ENCODE data around the gene MYO3B. TPM values are rescaled to one million over a fixed set of nuclear protein-coding genes. Genes with fewer than 3 reads are reported as not detected.
"Not testable (repeated sequence)": the region's sequence is repeated elsewhere in the genome, so short reads cannot be mapped to it uniquely, and the experiment has no call there.

The MYO3B gene
- polyA plus RNA-seq, 1 donor (not counting 4 experiments of a cell fraction or from before 2014, with no cell fraction given) = 4.4 TPM

- TF ChIP-seq CTCF (optimal IDR thresholded peaks at IDR 0.05 in 1 of 3, IDR thresholded peaks at IDR 0.05 in 1 of 3, conservative IDR thresholded peaks at IDR 0.05 in 1 of 3; ENCODE audit: extremely low read depth in 1 of 3, insufficient read depth in 2 of 3, low read length in 3 of 3) (no peak), EZH2 (IDR thresholded peaks at IDR 0.05; ENCODE audit: low read length) (no peak)
- dilution Hi-C loops (cut with MboI; ENCODE audit: extremely low pct_ligation_motif_present, low sequenced_read_pairs) = no loop called here
- Histone ChIP-seq H3K27me3 (ENCODE audit: control insufficient read depth, extremely low read depth, insufficient read depth, low read length) (no peaks in the 10 kb centered on the region), H3K9me3 (ENCODE audit: control insufficient read depth, low read depth, low read length) (no peaks in the 10 kb centered on the region), H3K9ac (ENCODE audit: control insufficient read depth, extremely low read depth, insufficient read depth, low read length) (no peak overlapping the region), H3K79me2 (ENCODE audit: control insufficient read depth, insufficient read depth, low read length) (no peaks in the 10 kb centered on the region), H3K36me3 (ENCODE audit: control insufficient read depth in 2 of 2, extremely low read depth in 1 of 2, insufficient read depth in 2 of 2, low read length in 2 of 2) (no peaks in the 10 kb centered on the region), H3K27ac (ENCODE audit: control insufficient read depth, insufficient read depth, low read length) (no peak overlapping the region), H4K20me1 (ENCODE audit: control insufficient read depth, extremely low read depth, insufficient read depth, low read length) (no peaks in the 10 kb centered on the region), H3K4me1 (ENCODE audit: control insufficient read depth, extremely low read depth, insufficient read depth, low read length) (peaks cover 3% of the 10 kb centered on the region), H2AFZ (ENCODE audit: control insufficient read depth, low read length) (no peak overlapping the region), H3K4me2 (ENCODE audit: control insufficient read depth, extremely low read depth, insufficient read depth, low read depth, low read length) (no peak overlapping the region), H3K4me3 (ENCODE audit: control insufficient read depth in 2 of 3, extremely low read depth in 1 of 3, insufficient read depth in 2 of 3, low read depth in 1 of 3, low read length in 3 of 3) (no peak overlapping the region), H3K9me1 (ENCODE audit: control insufficient read depth, extremely low read depth, insufficient read depth, low read length) (no peaks in the 10 kb centered on the region)
- no peak for FAIRE-seq
- no peak for DNase-seq (ENCODE audit: low read depth, low spot score)
Observed at GRCh38 chr2:170345607-170346006, 167.7 kb downstream of the MYO3B start.

DNA sequence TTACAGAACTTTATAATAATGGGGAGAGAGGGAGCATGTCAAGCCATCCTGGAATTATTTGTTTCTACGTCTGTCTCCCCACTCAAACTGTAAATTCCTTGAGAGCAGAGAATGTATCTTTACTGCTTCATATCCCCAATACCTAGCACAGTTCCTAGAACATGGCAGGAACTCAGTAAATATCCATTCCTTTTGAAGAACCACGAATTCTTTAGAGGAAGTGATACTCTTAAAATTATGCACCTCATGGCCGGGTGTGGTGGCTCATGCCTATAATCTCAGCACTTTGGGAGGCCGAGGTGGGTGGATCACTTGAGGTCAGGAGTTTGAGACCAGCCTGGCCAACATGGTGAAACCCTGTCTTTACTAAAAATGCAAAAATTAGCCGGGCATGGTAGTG is 171.3 kb downstream of the MYO3B start:
- dilution Hi-C loops (cut with MboI; ENCODE audit: extremely low pct_ligation_motif_present, low sequenced_read_pairs); H3K4me3 ChIP-seq (ENCODE audit: control insufficient read depth in 2 of 3, extremely low read depth in 1 of 3, insufficient read depth in 2 of 3, low read depth in 1 of 3, low read length in 3 of 3); H3K9ac ChIP-seq (ENCODE audit: control insufficient read depth, extremely low read depth, insufficient read depth, low read length); H3K36me3 ChIP-seq (ENCODE audit: control insufficient read depth in 2 of 2, extremely low read depth in 1 of 2, insufficient read depth in 2 of 2, low read length in 2 of 2); H3K9me1 ChIP-seq (ENCODE audit: control insufficient read depth, extremely low read depth, insufficient read depth, low read length); H4K20me1 ChIP-seq (ENCODE audit: control insufficient read depth, extremely low read depth, insufficient read depth, low read length); H3K4me2 ChIP-seq (ENCODE audit: control insufficient read depth, extremely low read depth, insufficient read depth, low read depth, low read length); H3K27me3 ChIP-seq (ENCODE audit: control insufficient read depth, extremely low read depth, insufficient read depth, low read length); FAIRE-seq; DNase-seq (ENCODE audit: low read depth, low spot score); H2AFZ ChIP-seq (ENCODE audit: control insufficient read depth, low read length); H3K79me2 ChIP-seq (ENCODE audit: control insufficient read depth, insufficient read depth, low read length); H3K9me3 ChIP-seq (ENCODE audit: control insufficient read depth, low read depth, low read length); H3K27ac ChIP-seq (ENCODE audit: control insufficient read depth, insufficient read depth, low read length); H3K4me1 ChIP-seq (ENCODE audit: control insufficient read depth, extremely low read depth, insufficient read depth, low read length): not testable (repeated sequence)
